Vagina (tissue), 2 donors: ENCODE data around the gene RNF213. TPM values are rescaled to one million over a fixed set of nuclear protein-coding genes. Genes with fewer than 3 reads are reported as not detected.
A peak's percentile ranks its signal among the peaks of the same experiment; 100 is the strongest.

ENCODE experiments used
- DNase-seq, 2 donors: peaks; one replicate each; pipeline ENCODE4 v3.0.0-alpha.2; 2017; ENCODE audit errors: extremely low spot score in 2 of 2
- H3K27ac ChIP-seq: fragments of 200-600 bp; sonication (generic); one replicate; pipeline ENCODE4 v1.5.1; 2019
- H3K27me3 ChIP-seq: fragments of 200-600 bp; sonication (generic); one replicate; pipeline ENCODE4 v1.5.1; 2019
- H3K36me3 ChIP-seq, 2 donors: fragments of 200-600 bp; sonication (generic); one replicate each; pipeline ENCODE4 v1.5.1; 2017 to 2019
- H3K4me1 ChIP-seq: fragments of 200-600 bp; sonication (generic); one replicate; pipeline ENCODE4 v1.5.1; 2019
- H3K4me3 ChIP-seq, 2 donors: fragments of 200-600 bp; sonication (generic); 1 replicate in 1 of 2; 2 replicates in 1 of 2; pipeline ENCODE4 v1.5.1; 2016 to 2019
- H3K9me3 ChIP-seq: fragments of 200-600 bp; sonication (generic); one replicate; pipeline ENCODE4 v1.5.1; 2019
- POLR2A ChIP-seq, 2 donors: fragments of 450-650 bp; IDR thresholded peaks; one replicate each; pipeline ENCODE4 v1.6.1; 2017; ENCODE audit warnings: antibody characterized with exemption in 2 of 2, mild to moderate bottlenecking in 2 of 2, moderate library complexity in 2 of 2
- POLR2AphosphoS5 ChIP-seq, 2 donors: sonication (generic); formaldehyde crosslinking; IDR thresholded peaks; one replicate each; pipeline ENCODE4 v1.9.0; 2017; ENCODE audit warnings: antibody characterized with exemption in 2 of 2, mild to moderate bottlenecking in 2 of 2, low read depth in 1 of 2; ENCODE audit not compliant: insufficient read depth in 1 of 2
- intact Hi-C: fragments of 100-400 bp; cut with DNase I; formaldehyde crosslinking; loops from one replicate; pipeline ENCODE4 v1.15.1; 2023
- total RNA-seq: library from RNA; depleted of rRNA; stranded (reverse); fragments of >200 nt; gene quantifications from one replicate; pipeline ENCODE4 v1.2.3, GENCODE V29; 2016
- TF ChIP-seq, protein P1 (sequence below), 3 experiments: fragments of 450-650 bp in 2 of 3; fragments of 200-600 bp in 1 of 3; sonication (generic) in 1 of 3; IDR thresholded peaks; one replicate each; pipeline ENCODE4 v1.5.1; 2017 to 2019; ENCODE audit warnings: antibody characterized with exemption in 3 of 3, mild to moderate bottlenecking in 2 of 3, moderate library complexity in 2 of 3

RNF213 gene
- 144 TPM for total RNA-seq

DNA sequence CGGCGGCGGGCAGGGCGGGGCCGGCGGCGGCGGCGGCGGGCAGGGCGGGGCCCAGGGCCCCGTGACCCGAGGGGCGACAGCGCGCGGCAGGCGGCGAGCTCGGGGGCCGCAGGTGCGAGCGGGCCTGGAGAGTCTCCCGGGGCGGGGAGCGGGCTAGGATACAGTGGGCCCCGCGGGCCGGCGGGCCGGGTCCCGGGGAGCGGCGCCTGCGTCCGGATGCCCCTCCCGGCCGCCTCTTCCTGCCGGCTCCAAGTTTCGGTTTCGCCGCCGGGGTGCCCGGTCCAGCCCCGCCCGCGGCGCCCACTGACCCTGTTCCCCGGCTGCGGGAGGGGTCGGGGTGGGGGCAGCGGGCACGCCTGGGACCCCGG is at the start of gene RNF213:
Gene RNF213 (plus strand): TSS at position 62 of the 368 bp plus-strand sequence. CDS start 2,830 bp downstream, outside the sequence.
- H3K9me3 ChIP-seq, result no peaks in the 10 kb centered on the region
- intact Hi-C loops, result loop anchor here (10.0 kb wide), 1 partner anchor 116 kb away; the partner anchor contains the start of gene EIF4A3
- no peaks in the 10 kb centered on the region for H3K36me3 ChIP-seq
- no peak for DNase-seq
- peaks cover 57% of the 10 kb centered on the region for H3K4me1 ChIP-seq
- peak within 1 kb of the TSS; percentile 89 to 100 for H3K4me3 ChIP-seq
- peak; percentile 50 to 68 for TF ChIP-seq POLR2A (IDR thresholded peaks at IDR 0.05)
- no peak for TF ChIP-seq POLR2AphosphoS5 (IDR thresholded peaks at IDR 0.05; ENCODE audit: insufficient read depth in 1 of 2, low read depth in 1 of 2)
- H3K27ac ChIP-seq, result peak within 1 kb of the TSS; percentile 99
- H3K27me3 ChIP-seq, result no peaks in the 10 kb centered on the region

DNA sequence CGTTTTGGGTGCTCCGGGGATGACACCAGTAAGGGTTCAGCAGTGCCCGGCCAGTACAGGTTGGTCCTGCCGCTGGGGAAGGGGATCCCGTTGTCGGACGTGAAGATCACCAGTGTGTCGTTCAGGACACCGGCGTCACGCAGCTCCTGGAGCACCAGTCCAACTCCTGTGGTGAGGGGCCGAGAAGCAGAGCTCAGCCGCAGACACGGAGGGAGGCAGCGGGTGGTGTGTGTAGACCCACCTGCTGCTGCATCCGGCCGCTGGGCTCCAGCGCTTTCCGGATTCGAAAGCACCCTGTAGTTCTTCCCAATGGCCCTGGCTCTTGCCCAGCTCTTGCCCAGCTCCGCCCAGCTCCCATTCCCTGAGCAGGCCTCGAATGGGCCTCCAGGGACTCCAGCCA is 48.5 kb upstream of the RNF213 start:
- Histone ChIP-seq H3K36me3 (peaks cover 5 to 57% of the 10 kb centered on the region in 2 donors), H3K4me1 (no peaks in the 10 kb centered on the region), H3K27ac (no peak overlapping the region), H3K4me3 (no peak overlapping the region), H3K27me3 (no peaks in the 10 kb centered on the region), H3K9me3 (no peaks in the 10 kb centered on the region)
- intact Hi-C loops, result no loop called here
- DNase-seq, result no peak
- TF ChIP-seq, protein P1, sequence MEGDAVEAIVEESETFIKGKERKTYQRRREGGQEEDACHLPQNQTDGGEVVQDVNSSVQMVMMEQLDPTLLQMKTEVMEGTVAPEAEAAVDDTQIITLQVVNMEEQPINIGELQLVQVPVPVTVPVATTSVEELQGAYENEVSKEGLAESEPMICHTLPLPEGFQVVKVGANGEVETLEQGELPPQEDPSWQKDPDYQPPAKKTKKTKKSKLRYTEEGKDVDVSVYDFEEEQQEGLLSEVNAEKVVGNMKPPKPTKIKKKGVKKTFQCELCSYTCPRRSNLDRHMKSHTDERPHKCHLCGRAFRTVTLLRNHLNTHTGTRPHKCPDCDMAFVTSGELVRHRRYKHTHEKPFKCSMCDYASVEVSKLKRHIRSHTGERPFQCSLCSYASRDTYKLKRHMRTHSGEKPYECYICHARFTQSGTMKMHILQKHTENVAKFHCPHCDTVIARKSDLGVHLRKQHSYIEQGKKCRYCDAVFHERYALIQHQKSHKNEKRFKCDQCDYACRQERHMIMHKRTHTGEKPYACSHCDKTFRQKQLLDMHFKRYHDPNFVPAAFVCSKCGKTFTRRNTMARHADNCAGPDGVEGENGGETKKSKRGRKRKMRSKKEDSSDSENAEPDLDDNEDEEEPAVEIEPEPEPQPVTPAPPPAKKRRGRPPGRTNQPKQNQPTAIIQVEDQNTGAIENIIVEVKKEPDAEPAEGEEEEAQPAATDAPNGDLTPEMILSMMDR (IDR thresholded peaks at IDR 0.05), result no peak
- TF ChIP-seq POLR2A (IDR thresholded peaks at IDR 0.05), result no peak
- no peak for TF ChIP-seq POLR2AphosphoS5 (IDR thresholded peaks at IDR 0.05; ENCODE audit: insufficient read depth in 1 of 2, low read depth in 1 of 2)

DNA sequence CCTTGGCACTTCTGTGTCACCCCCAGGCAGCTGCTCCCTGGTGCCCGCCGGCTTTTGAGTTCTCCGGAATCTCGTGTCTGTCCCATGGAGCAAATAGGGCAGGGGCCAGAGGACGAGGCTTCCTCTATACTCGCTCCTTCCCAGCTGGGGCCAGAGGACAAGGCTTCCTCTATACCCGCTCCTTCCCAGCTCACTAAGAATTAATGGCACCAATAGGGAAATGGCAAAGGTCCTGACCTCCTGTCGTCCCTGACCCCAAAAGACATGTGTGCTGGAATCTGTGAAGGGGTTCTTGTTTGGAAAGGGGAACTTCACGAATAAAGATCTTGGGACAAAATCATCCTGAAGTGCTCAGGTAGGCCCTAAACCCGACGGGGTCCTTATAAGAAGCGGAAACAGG is 48.1 kb upstream of the RNF213 start:
- no peak for DNase-seq
- no peaks in the 10 kb centered on the region for H3K9me3 ChIP-seq
- H3K4me3 ChIP-seq, result no peak overlapping the region
- no peak overlapping the region for H3K27ac ChIP-seq
- TF ChIP-seq POLR2A (IDR thresholded peaks at IDR 0.05), result no peak
- TF ChIP-seq POLR2AphosphoS5 (IDR thresholded peaks at IDR 0.05; ENCODE audit: insufficient read depth in 1 of 2, low read depth in 1 of 2), result no peak
- TF ChIP-seq, protein P1 (IDR thresholded peaks at IDR 0.05), result no peak
- H3K27me3 ChIP-seq, result no peaks in the 10 kb centered on the region
- H3K4me1 ChIP-seq, result no peaks in the 10 kb centered on the region
- intact Hi-C loops, result no loop called here
- peaks cover 5 to 57% of the 10 kb centered on the region in 2 donors for H3K36me3 ChIP-seq

DNA sequence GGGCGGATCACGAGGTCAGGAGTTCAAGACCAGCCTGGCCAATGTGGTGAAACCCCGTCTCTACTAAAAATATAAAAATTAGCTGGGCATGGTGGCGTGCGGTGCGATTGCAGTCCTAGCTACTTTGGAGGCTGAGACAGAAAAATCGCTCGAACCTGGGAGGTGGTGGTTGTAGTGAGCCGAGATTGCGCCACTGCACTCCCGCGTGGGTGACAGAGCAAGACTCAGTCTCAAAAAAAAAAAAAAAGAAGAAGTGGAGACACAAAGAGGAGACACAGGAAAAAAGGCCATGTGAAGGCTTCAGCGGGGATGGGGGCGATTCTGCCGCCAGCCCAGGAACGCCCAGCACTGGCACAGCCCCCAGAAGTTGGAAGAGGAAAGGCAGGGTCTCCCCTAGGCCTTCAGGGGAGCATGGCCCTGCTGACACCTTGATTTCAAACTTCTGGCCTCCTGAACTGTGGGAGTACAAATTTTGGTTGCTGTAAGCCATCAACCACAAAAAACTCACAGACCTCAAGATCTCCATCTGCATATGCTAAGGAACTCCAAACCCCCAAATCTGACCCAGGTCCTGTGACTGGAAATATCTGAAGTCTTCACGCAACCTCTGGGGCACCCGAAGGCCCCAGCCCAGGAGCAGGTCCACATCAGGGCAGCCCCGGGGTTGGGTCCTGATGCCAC is 47.5 kb upstream of the RNF213 start:
- no peak for DNase-seq
- no peaks in the 10 kb centered on the region for H3K27me3 ChIP-seq
- H3K9me3 ChIP-seq, result no peaks in the 10 kb centered on the region
- TF ChIP-seq POLR2AphosphoS5 (IDR thresholded peaks at IDR 0.05; ENCODE audit: insufficient read depth in 1 of 2, low read depth in 1 of 2) (no peak), POLR2A (IDR thresholded peaks at IDR 0.05) (no peak)
- TF ChIP-seq, protein P1 (IDR thresholded peaks at IDR 0.05), result no peak
- H3K36me3 ChIP-seq, result peaks cover 5 to 53% of the 10 kb centered on the region in 2 donors
- no peak overlapping the region for H3K27ac ChIP-seq
- intact Hi-C loops, result no loop called here
- H3K4me1 ChIP-seq, result peaks cover under 1% of the 10 kb centered on the region
- H3K4me3 ChIP-seq, result no peak overlapping the region

DNA sequence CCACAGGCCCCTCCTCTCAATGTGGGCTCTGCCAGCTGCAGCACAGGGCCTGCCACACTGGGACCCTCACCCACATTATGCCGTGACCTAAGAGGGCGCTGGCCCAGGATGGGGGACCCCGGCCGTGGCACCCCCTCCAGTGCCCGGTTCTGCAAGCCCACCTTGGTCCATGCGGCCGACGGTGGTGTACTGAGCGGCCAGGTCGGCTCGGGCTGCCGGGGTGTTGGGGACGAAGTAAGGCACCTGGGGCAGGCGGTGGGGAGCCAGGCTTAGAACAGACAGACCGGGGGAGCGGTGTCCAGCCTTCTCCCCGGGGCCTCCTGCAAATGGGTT is 47.0 kb upstream of the RNF213 start:
- no peak for DNase-seq
- Histone ChIP-seq H3K36me3 (peaks cover 5 to 53% of the 10 kb centered on the region in 2 donors), H3K9me3 (no peaks in the 10 kb centered on the region), H3K27ac (no peak overlapping the region), H3K27me3 (no peaks in the 10 kb centered on the region), H3K4me1 (peaks cover 5% of the 10 kb centered on the region), H3K4me3 (no peak overlapping the region)
- intact Hi-C loops, result no loop called here
- TF ChIP-seq POLR2AphosphoS5 (IDR thresholded peaks at IDR 0.05; ENCODE audit: insufficient read depth in 1 of 2, low read depth in 1 of 2), result no peak
- no peak for TF ChIP-seq POLR2A (IDR thresholded peaks at IDR 0.05)
- TF ChIP-seq, protein P1 (IDR thresholded peaks at IDR 0.05), result no peak
